NCI-H460 (cell line): ENCODE measurements around the gene FBXL3. TPM values are rescaled to one million over a fixed set of nuclear protein-coding genes. Genes with fewer than 3 reads are reported as not detected.
A peak's percentile ranks its signal among the peaks of the same experiment; 100 is the strongest.
"Not testable (repeated sequence)": the region's sequence is repeated elsewhere in the genome, so short reads cannot be mapped to it uniquely, and the experiment has no call there.

Experiments used
- DNase-seq: peaks from one replicate; pipeline ENCODE4 v3.0.0-alpha.2; 2016; ENCODE audit warnings: low read depth; ENCODE audit errors: extremely low read depth
- total RNA-seq: library from RNA; depleted of rRNA; stranded (reverse); fragments of >200 nt; shearing (Covaris generic); gene quantifications from 2 replicates; pipeline ENCODE4 v1.2.3, GENCODE V29; 2014

Gene FBXL3
- total RNA-seq, 1 experiment from 2014 or later = 31.9 TPM

GRCh38 chr13:76991796-76992547, 35.0 kb downstream of the FBXL3 start, which contains the start of gene CLN5:
Gene CLN5, plus strand, starts transcription at chr13:76992081. Its CDS starts 18 bp downstream, at chr13:76992099.
- DNase-seq = peak; percentile 89

GRCh38 chr13:76991432-76991795, 35.5 kb downstream of the FBXL3 start:
- no peak for DNase-seq

- DNase-seq = no peak
These were observed 43.3 kb downstream of the FBXL3 start for GRCh38 chr13:76983676-76984075.

GRCh38 chr13:76982061-76982460, 44.9 kb downstream of the FBXL3 start:
- DNase-seq = no peak

- peak; percentile 56 for DNase-seq
These were observed 46.8 kb downstream of the FBXL3 start for GRCh38 chr13:76980075-76980718.

GRCh38 chr13:76976929-76977328, 50.0 kb downstream of the FBXL3 start:
- DNase-seq = no peak

- no peak for DNase-seq
These were observed 50.5 kb downstream of the FBXL3 start for GRCh38 chr13:76976490-76976889.

GRCh38 chr13:76975863-76976262, 51.1 kb downstream of the FBXL3 start:
- DNase-seq = no peak

- no peak for DNase-seq
These were observed 52.4 kb downstream of the FBXL3 start for GRCh38 chr13:76974618-76974975.

- no peak for DNase-seq
These were observed 52.9 kb downstream of the FBXL3 start for GRCh38 chr13:76973920-76974617.

GRCh38 chr13:76971851-76972829, 54.8 kb downstream of the FBXL3 start:
- no peak for DNase-seq

GRCh38 chr13:76971215-76971614, 55.7 kb downstream of the FBXL3 start:
- no peak for DNase-seq

GRCh38 chr13:76969488-76970365, 57.2 kb downstream of the FBXL3 start:
- DNase-seq = no peak

- DNase-seq = no peak
These were observed 58.9 kb downstream of the FBXL3 start for GRCh38 chr13:76968041-76968440.

- DNase-seq = no peak
These were observed 59.9 kb downstream of the FBXL3 start for GRCh38 chr13:76967031-76967430.

- DNase-seq = no peak
These were observed 61.1 kb downstream of the FBXL3 start for GRCh38 chr13:76965759-76966421.

- not testable (repeated sequence) for DNase-seq
These were observed 67.2 kb downstream of the FBXL3 start for GRCh38 chr13:76959734-76960133.

- no peak for DNase-seq
These were observed 68.0 kb downstream of the FBXL3 start for GRCh38 chr13:76958841-76959432.

GRCh38 chr13:76955661-76956060, 71.3 kb downstream of the FBXL3 start:
- DNase-seq = no peak
